Measurements from ENCODE around the gene SYPL1.

Gene SYPL1

GRCh38 chr7:106050002-106050745 is 61.9 kb downstream of the SYPL1 start:
- no peak for DNase-seq (ENCODE audit: low read depth in 2 of 2)

- DNase-seq (ENCODE audit: low read depth in 2 of 2): no peak
These were observed 62.9 kb downstream of the SYPL1 start for GRCh38 chr7:106049139-106049752.

- no peak for DNase-seq (ENCODE audit: low read depth in 2 of 2)
These were observed 63.4 kb downstream of the SYPL1 start for GRCh38 chr7:106048706-106049020.

- DNase-seq (ENCODE audit: low read depth in 2 of 2): no peak
These were observed 64.0 kb downstream of the SYPL1 start for GRCh38 chr7:106047818-106048705.

- no peak for DNase-seq (ENCODE audit: low read depth in 2 of 2)
These were observed 64.9 kb downstream of the SYPL1 start for GRCh38 chr7:106047184-106047583.

- DNase-seq (ENCODE audit: low read depth in 2 of 2): no peak
These were observed 66.5 kb downstream of the SYPL1 start for GRCh38 chr7:106045586-106045985.

GRCh38 chr7:106045139-106045538 is 67.0 kb downstream of the SYPL1 start:
- DNase-seq (ENCODE audit: low read depth in 2 of 2): no peak

GRCh38 chr7:106042196-106042611 is 69.9 kb downstream of the SYPL1 start:
- no peak for DNase-seq (ENCODE audit: low read depth in 2 of 2)

- DNase-seq (ENCODE audit: low read depth in 2 of 2): no peak
These were observed 70.9 kb downstream of the SYPL1 start for GRCh38 chr7:106041140-106041717.

All from stimulated activated CD4-positive, alpha-beta T cell treated with anti-CD3 and anti-CD28 coated beads, Interleukin-1b, Interleukin-23, amount 100 ng/mL, for 1 hour (primary cell).